Fibroblast of lung (primary cell): ENCODE measurements around the gene PMEPA1.

Source experiments
- EZH2 ChIP-seq: IDR thresholded peaks from 2 replicates; pipeline ENCODE4 v1.5.1; 2012; ENCODE audit warnings: low read length, control low read depth, mild to moderate bottlenecking; ENCODE audit errors: missing control alignments
- TF ChIP-seq, protein P1 (sequence below), 2 donors: IDR thresholded peaks in 1 of 2; conservative IDR thresholded peaks in 1 of 2; 1 replicate in 1 of 2; 2 replicates in 1 of 2; pipeline ENCODE4 v1.5.1; 2011 to 2012; ENCODE audit warnings: low read length in 2 of 2, control low read depth in 1 of 2, inconsistent platforms in 1 of 2, low read depth in 1 of 2, mild to moderate bottlenecking in 1 of 2

DNA sequence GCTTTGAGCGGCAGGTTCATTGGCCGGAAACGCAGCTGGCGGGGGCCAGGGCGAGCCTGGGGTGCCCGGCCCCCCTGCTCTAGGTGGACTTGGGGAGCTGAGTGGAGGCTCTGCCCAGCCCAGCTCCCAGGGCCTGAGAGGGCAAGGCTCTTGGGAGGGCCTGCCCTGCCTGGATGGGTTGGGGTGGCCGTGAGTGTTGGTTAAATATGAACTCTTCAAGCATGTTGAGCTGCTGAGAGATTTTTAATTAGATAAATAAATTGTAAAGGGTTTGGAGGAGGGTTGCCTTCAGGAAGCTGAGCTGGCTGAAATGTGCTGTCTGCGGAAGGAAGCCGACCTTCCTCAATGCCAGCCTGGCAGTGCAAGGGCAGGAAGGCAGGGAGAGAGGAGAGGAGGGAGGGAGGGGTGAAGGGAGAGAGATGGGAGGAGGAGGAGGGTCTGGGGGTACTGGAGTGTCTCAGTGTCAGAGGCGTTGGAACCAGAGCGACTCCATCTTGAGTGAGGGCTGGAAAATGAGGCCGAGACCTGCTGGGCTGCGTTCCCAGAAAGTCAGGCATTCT lies 39.4 kb upstream of the PMEPA1 start:
- TF ChIP-seq, protein P1, sequence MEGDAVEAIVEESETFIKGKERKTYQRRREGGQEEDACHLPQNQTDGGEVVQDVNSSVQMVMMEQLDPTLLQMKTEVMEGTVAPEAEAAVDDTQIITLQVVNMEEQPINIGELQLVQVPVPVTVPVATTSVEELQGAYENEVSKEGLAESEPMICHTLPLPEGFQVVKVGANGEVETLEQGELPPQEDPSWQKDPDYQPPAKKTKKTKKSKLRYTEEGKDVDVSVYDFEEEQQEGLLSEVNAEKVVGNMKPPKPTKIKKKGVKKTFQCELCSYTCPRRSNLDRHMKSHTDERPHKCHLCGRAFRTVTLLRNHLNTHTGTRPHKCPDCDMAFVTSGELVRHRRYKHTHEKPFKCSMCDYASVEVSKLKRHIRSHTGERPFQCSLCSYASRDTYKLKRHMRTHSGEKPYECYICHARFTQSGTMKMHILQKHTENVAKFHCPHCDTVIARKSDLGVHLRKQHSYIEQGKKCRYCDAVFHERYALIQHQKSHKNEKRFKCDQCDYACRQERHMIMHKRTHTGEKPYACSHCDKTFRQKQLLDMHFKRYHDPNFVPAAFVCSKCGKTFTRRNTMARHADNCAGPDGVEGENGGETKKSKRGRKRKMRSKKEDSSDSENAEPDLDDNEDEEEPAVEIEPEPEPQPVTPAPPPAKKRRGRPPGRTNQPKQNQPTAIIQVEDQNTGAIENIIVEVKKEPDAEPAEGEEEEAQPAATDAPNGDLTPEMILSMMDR (conservative IDR thresholded peaks at IDR 0.05 in 1 of 2, IDR thresholded peaks at IDR 0.05 in 1 of 2; ENCODE audit: low read depth in 1 of 2, low read length in 2 of 2), result no peak
- TF ChIP-seq EZH2, result no peak
